MM.1S (cell line): ENCODE results near the gene SLC4A9.
A peak's percentile ranks its signal among the peaks of the same experiment; 100 is the strongest.

Experiments used
- DNase-seq: peaks from one replicate; pipeline ENCODE4 v3.0.0-alpha.2; 2015
- H2AFZ ChIP-seq: fragments of 300-600 bp; sonication (generic); 2 replicates; pipeline ENCODE4 v1.6.0; 2016; ENCODE audit warnings: antibody characterized with exemption, low read length
- H3F3A ChIP-seq: fragments of 300-600 bp; sonication (generic); 2 replicates; pipeline ENCODE4 v1.6.1; 2016; ENCODE audit warnings: mild to moderate bottlenecking, antibody characterized with exemption, low read length, moderate library complexity, mixed read lengths; ENCODE audit not compliant: insufficient read depth
- H3K27ac ChIP-seq: fragments of 300-600 bp; sonication (generic); 2 replicates; pipeline ENCODE4 v1.5.1; 2016; ENCODE audit warnings: mild to moderate bottlenecking, low read length
- H3K27me3 ChIP-seq: fragments of 300-600 bp; sonication (generic); replicated peaks from 2 replicates; pipeline ENCODE4 v1.6.0; 2016; ENCODE audit warnings: low read length; ENCODE audit not compliant: insufficient read depth
- H3K36me3 ChIP-seq: fragments of 300-600 bp; sonication (generic); replicated peaks from 2 replicates; pipeline ENCODE4 v1.6.1; 2016; ENCODE audit warnings: mild to moderate bottlenecking, low read length, mixed read lengths; ENCODE audit not compliant: insufficient read depth
- H3K4me1 ChIP-seq: fragments of 300-600 bp; sonication (generic); 2 replicates; pipeline ENCODE4 v1.6.1; 2016; ENCODE audit warnings: low read length, mixed read lengths
- H3K4me2 ChIP-seq: fragments of 300-600 bp; sonication (generic); 2 replicates; pipeline ENCODE4 v1.6.0; 2016; ENCODE audit warnings: low read depth, low read length
- H3K4me3 ChIP-seq: fragments of 300-600 bp; sonication (generic); 2 replicates; pipeline ENCODE4 v1.5.1; 2016; ENCODE audit warnings: low read length, mixed read lengths
- H3K79me2 ChIP-seq: fragments of 300-600 bp; sonication (generic); 2 replicates; pipeline ENCODE4 v1.6.1; 2016; ENCODE audit warnings: mixed run types, low read length, mixed read lengths
- H3K9ac ChIP-seq: fragments of 300-600 bp; sonication (generic); 2 replicates; pipeline ENCODE4 v1.6.1; 2016; ENCODE audit warnings: low read length, mixed read lengths
- H3K9me2 ChIP-seq: fragments of 300-600 bp; sonication (generic); replicated peaks from 2 replicates; pipeline ENCODE4 v1.6.1; 2016; ENCODE audit warnings: mild to moderate bottlenecking, low read length, mixed read lengths; ENCODE audit not compliant: insufficient read depth
- H3K9me3 ChIP-seq: fragments of 300-600 bp; sonication (generic); replicated peaks from 2 replicates; pipeline ENCODE4 v1.6.1; 2016; ENCODE audit warnings: mild to moderate bottlenecking, low read length, mixed read lengths; ENCODE audit not compliant: insufficient read depth
- H4K20me1 ChIP-seq: fragments of 300-600 bp; sonication (generic); 2 replicates; pipeline ENCODE4 v1.6.1; 2016; ENCODE audit warnings: mild to moderate bottlenecking, low read length, moderate library complexity, mixed read lengths; ENCODE audit not compliant: insufficient read depth
- EZH2 ChIP-seq: fragments of 300-600 bp; sonication (generic); optimal IDR thresholded peaks from 2 replicates; pipeline ENCODE3; 2017; ENCODE audit warnings: low read depth, mild to moderate bottlenecking, antibody characterized with exemption, low read length, mixed read lengths
- EZH2phosphoT487 ChIP-seq: fragments of 300-600 bp; sonication (generic); IDR thresholded peaks from 2 replicates; pipeline ENCODE4 v1.6.1; 2018; ENCODE audit warnings: antibody characterized with exemption, low read length
- TF ChIP-seq, protein P1 (sequence below): fragments of 300-600 bp; sonication (generic); IDR thresholded peaks from 2 replicates; pipeline ENCODE4 v1.5.1; 2016; ENCODE audit warnings: antibody characterized with exemption, low read length, mixed read lengths

SLC4A9 gene

DNA sequence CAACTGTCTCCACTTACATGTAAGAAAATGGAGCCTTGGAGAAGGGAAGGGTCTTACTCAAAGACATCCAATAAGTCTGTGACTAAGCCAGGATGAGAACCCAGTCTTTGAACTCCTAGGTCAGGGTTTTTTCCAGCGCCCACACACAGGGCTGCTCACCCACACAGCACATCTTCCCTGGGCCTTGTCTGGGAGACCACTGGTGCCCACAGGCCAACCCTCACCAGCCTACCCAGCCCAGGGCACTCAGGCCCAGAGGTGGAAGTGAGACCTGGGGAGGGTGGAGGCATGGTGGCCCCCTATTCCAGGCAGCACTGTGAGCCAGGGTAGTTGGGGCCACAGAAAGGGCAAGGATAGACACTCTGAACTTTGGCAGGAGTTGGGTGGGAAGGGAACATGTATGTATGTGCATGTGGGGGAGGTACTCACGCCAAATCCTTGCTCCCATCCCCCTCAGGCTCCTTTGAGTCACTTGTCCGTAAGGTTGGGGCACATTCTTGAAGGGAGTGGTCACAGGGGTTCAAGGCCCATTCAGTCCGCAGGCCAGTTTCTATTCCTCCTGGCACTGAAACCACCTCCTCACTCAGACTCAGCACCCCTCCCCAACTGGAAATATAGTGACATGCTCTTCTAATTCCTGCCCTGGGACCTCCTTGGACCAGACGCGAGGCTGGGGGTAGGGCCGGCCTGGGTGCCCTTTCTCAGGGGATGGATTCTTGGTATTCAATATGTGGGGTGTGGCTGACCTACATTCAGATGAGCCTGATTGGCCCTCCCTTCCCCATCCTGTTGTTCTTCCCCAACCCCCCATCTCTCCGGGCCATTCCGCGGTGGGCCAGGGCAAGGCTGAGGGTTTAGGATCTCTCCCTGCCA is 2.9 kb upstream of the SLC4A9 start:
- Histone ChIP-seq H2AFZ (peak overlapping the region; percentile 55), H4K20me1 (no peaks in the 10 kb centered on the region), H3K36me3 (no peaks in the 10 kb centered on the region), H3K9me2 (no peaks in the 10 kb centered on the region), H3K4me3 (0 out of 2 replicates have a peak overlapping the region, but pooled peaks have one; percentile 8), H3K9me3 (no peaks in the 10 kb centered on the region), H3K4me1 (peaks cover 9% of the 10 kb centered on the region), H3K27me3 (no peaks in the 10 kb centered on the region), H3K79me2 (no peaks in the 10 kb centered on the region), H3K4me2 (peak overlapping the region; percentile 62), H3K27ac (no peak overlapping the region), H3K9ac (no peak overlapping the region), H3F3A (no peaks in the 10 kb centered on the region)
- DNase-seq: peak; percentile 39
- TF ChIP-seq EZH2phosphoT487 (no peak), EZH2 (no peak)
- TF ChIP-seq, protein P1, sequence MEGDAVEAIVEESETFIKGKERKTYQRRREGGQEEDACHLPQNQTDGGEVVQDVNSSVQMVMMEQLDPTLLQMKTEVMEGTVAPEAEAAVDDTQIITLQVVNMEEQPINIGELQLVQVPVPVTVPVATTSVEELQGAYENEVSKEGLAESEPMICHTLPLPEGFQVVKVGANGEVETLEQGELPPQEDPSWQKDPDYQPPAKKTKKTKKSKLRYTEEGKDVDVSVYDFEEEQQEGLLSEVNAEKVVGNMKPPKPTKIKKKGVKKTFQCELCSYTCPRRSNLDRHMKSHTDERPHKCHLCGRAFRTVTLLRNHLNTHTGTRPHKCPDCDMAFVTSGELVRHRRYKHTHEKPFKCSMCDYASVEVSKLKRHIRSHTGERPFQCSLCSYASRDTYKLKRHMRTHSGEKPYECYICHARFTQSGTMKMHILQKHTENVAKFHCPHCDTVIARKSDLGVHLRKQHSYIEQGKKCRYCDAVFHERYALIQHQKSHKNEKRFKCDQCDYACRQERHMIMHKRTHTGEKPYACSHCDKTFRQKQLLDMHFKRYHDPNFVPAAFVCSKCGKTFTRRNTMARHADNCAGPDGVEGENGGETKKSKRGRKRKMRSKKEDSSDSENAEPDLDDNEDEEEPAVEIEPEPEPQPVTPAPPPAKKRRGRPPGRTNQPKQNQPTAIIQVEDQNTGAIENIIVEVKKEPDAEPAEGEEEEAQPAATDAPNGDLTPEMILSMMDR: no peak

DNA sequence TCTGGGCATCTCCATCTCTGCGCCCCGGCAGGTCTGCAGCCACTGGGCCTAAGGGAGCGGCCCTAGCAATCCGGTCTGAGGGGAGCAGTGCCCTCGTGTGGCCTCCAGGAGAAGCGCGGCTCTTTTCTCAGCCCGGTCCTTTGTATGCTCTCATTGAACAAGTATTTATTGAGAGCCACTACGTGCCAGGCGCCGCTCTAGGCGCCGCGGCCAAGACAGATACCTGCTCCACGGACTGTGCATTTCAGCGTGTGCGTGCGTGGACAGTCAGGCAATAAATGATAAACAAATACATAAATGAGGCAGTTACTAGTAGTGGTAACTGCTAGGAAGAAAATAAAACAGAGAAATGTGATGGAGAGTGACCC is 2.3 kb upstream of the SLC4A9 start:
- DNase-seq: peak; percentile 84
- Histone ChIP-seq H3K36me3 (no peaks in the 10 kb centered on the region), H3K9me2 (no peaks in the 10 kb centered on the region), H2AFZ (peak overlapping the region; percentile 55), H3K27ac (no peak overlapping the region), H3K9ac (no peak overlapping the region), H3K4me2 (peak overlapping the region; percentile 62), H3K79me2 (no peaks in the 10 kb centered on the region), H3K4me3 (peak overlapping the region; percentile 16; the same call in 1 of the 2 replicates), H3K4me1 (peaks cover 9% of the 10 kb centered on the region), H3K27me3 (no peaks in the 10 kb centered on the region), H4K20me1 (no peaks in the 10 kb centered on the region), H3F3A (no peaks in the 10 kb centered on the region), H3K9me3 (no peaks in the 10 kb centered on the region)
- TF ChIP-seq, protein P1: peak; percentile 94
- no peak for TF ChIP-seq EZH2phosphoT487

GRCh38 chr5:140358738-140359310 is 1.2 kb upstream of the SLC4A9 start:
- Histone ChIP-seq H3K4me1 (peaks cover 13% of the 10 kb centered on the region), H3K9ac (no peak overlapping the region), H2AFZ (no peak overlapping the region), H4K20me1 (no peaks in the 10 kb centered on the region), H3K9me2 (no peaks in the 10 kb centered on the region), H3F3A (no peaks in the 10 kb centered on the region), H3K27ac (no peak overlapping the region), H3K27me3 (no peaks in the 10 kb centered on the region), H3K9me3 (no peaks in the 10 kb centered on the region), H3K4me3 (no peak overlapping the region), H3K36me3 (no peaks in the 10 kb centered on the region), H3K4me2 (no peak overlapping the region), H3K79me2 (no peaks in the 10 kb centered on the region)
- DNase-seq: no peak
- TF ChIP-seq, protein P1: peak; percentile 14; the same call in 1 of the 2 replicates
- no peak for TF ChIP-seq EZH2phosphoT487
